Mesothelial cell of epicardium (in vitro differentiated cells): Measurements from ENCODE around the gene GNA14. TPM values are rescaled to one million over a fixed set of nuclear protein-coding genes. Genes with fewer than 3 reads are reported as not detected.

ENCODE experiments used
- DNase-seq, 2 experiments: peaks; one replicate each; pipeline ENCODE4 v3.0.0; 2021; ENCODE audit warnings: low spot score in 2 of 2; ENCODE audit not compliant: unreplicated experiment in 2 of 2
- H3K27ac Mint-ChIP-seq: 2 replicates; pipeline ENCODE4 v1.8.0; 2021; ENCODE audit warnings: mixed read lengths
- H3K27me3 Mint-ChIP-seq: 2 replicates; pipeline ENCODE4 v1.8.0; 2021; ENCODE audit warnings: low read depth, mixed read lengths
- H3K36me3 Mint-ChIP-seq: 2 replicates; pipeline ENCODE4 v1.8.0; 2021; ENCODE audit warnings: mixed read lengths
- H3K4me1 Mint-ChIP-seq: 2 replicates; pipeline ENCODE4 v1.8.0; 2021; ENCODE audit warnings: mixed read lengths
- H3K4me3 Mint-ChIP-seq: 2 replicates; pipeline ENCODE4 v1.8.0; 2021; ENCODE audit warnings: mild to moderate bottlenecking, moderate library complexity, mixed read lengths
- H3K9me3 Mint-ChIP-seq: 2 replicates; pipeline ENCODE4 v1.8.0; 2021; ENCODE audit warnings: mixed read lengths
- total RNA-seq: library from RNA; stranded (reverse); gene quantifications from 3 replicates; pipeline ENCODE4 v1.2.1, GENCODE V29; 2021
- TF ChIP-seq, protein P1 (sequence below): fragments of 200-600 bp; sonication (generic); IDR thresholded peaks from one replicate; pipeline ENCODE4 v1.5.0; 2021; ENCODE audit warnings: antibody characterized with exemption; ENCODE audit not compliant: unreplicated experiment

GNA14 gene
- total RNA-seq, 1 donor from 2014 or later = 0.22 TPM

DNA sequence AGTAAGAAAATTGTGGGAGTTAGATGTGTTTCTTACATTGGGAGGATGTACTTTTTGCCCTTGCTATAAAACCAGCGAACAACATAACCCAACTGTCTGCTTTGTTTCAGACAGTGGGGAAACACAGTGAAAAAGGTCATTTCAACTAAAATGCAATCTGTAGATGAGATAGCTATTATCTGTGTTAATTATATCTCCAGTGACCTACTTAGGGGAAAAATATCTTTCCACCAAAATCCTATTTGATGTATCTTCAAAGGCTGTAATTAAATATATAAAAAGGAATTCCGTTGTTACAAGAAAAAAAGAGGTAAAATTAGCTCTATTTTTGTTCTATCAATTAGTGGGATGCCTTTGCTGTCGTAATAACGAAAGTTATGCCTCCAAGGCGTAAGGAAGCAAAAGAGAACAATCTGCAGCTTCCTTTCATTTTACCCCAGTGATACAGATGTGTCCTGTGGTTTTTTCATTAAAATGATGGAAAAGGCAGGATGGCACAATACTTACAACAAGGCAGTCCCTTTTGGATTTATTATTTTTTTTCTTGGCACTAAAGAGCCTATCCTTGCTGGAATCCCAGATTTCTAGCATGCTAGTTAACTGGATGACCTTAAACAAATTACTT is 100.9 kb downstream of the GNA14 start:
- Mint-ChIP-seq H3K27ac (no peak overlapping the region), H3K9me3 (peaks cover 18% of the 10 kb centered on the region), H3K4me3 (no peak overlapping the region), H3K36me3 (peaks cover 2% of the 10 kb centered on the region), H3K4me1 (peaks cover 6% of the 10 kb centered on the region), H3K27me3 (no peaks in the 10 kb centered on the region)
- DNase-seq = no peak
- TF ChIP-seq, protein P1, sequence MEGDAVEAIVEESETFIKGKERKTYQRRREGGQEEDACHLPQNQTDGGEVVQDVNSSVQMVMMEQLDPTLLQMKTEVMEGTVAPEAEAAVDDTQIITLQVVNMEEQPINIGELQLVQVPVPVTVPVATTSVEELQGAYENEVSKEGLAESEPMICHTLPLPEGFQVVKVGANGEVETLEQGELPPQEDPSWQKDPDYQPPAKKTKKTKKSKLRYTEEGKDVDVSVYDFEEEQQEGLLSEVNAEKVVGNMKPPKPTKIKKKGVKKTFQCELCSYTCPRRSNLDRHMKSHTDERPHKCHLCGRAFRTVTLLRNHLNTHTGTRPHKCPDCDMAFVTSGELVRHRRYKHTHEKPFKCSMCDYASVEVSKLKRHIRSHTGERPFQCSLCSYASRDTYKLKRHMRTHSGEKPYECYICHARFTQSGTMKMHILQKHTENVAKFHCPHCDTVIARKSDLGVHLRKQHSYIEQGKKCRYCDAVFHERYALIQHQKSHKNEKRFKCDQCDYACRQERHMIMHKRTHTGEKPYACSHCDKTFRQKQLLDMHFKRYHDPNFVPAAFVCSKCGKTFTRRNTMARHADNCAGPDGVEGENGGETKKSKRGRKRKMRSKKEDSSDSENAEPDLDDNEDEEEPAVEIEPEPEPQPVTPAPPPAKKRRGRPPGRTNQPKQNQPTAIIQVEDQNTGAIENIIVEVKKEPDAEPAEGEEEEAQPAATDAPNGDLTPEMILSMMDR = no peak

DNA sequence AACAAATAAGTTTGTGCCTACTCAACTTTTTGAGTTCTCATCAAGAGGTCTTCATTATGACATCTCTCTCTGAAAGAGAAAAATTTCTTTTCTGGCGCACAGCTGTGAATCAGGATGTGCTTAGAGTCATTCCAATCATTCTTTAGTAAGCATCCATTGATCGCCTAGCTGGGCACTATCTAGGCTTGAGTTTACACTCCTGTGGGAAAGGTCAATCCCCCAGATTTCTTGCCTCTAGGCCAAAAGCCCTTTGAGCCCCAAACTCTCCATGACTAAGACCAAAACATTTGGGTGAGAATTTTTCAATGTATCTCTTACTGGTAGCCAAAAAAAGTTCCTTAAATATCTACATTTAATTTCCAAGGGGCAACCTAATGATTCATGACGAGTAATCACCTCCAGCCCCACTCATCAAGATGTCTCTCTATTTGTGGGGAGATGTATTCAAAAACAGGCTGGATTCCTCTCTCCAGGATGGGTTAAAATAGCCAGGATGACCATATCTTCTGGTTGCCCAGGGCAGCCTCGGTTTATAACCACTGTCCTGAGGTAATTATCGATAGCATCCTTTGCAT is 101.7 kb downstream of the GNA14 start:
- H3K27ac Mint-ChIP-seq = no peak overlapping the region
- TF ChIP-seq, protein P1 = no peak
- no peak for DNase-seq
- H3K4me3 Mint-ChIP-seq = no peak overlapping the region
- peaks cover 6% of the 10 kb centered on the region for H3K4me1 Mint-ChIP-seq
- peaks cover 26% of the 10 kb centered on the region for H3K9me3 Mint-ChIP-seq
- H3K27me3 Mint-ChIP-seq = no peaks in the 10 kb centered on the region
- H3K36me3 Mint-ChIP-seq = peaks cover 6% of the 10 kb centered on the region

DNA sequence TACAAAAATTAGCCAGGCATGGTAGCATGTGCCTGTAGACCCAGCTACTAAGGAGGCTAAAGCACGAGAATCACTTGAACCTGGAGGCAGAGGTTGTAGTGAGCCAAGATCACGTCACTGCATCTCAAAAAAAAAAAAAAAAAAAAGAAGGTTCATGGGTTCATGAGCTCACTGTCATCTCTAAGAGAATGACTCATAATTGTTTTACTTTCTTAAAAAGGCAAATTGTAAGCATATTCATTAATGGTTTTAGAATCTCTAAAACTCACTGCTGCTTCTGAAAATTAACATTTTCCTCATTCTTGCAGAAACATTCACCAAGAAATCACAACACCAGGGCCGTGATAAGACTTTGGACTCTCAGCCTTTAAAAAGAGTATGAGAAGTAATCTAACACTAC is 103.6 kb downstream of the GNA14 start:
- Mint-ChIP-seq H3K27ac (no peak overlapping the region), H3K4me3 (no peak overlapping the region), H3K4me1 (peaks cover 3% of the 10 kb centered on the region), H3K9me3 (peaks cover 43% of the 10 kb centered on the region), H3K36me3 (peaks cover 11% of the 10 kb centered on the region), H3K27me3 (no peaks in the 10 kb centered on the region)
- DNase-seq = no peak
- TF ChIP-seq, protein P1 = no peak

DNA sequence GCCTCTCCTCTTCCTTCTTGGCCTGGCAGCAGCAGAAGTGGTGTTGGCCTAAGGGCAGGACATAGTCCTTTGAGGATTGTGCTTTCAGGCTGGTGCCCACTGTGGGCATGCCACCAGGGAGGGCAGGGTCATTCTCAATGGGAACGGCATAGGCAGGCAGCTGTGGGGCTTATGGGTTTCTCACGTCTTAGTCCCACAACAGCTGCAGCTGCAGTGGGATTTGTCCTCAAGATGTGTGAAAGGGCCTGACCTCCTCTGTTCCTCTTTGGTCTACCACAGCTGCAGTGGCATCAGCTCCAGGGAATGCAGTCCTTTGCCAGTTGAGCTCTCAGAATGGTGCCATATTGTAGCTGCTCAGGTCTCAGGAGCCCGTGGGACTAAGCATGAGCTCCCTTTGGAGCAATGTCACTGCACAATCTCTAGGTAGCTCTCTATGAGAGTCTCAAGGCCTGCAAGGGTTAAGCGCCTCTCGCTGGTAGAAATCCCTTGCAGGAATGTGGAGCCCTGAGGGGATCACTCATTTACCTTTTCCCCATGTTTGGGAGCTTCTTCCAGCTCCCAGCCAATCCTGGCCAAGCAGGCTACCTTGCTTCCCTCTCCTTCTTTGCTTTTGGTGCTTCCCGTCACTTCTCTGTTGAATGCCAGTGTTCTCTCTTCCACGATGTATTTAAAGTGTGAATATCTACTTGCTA is 104.8 kb downstream of the GNA14 start:
- Mint-ChIP-seq H3K4me1 (peaks cover 3% of the 10 kb centered on the region), H3K9me3 (peaks cover 53% of the 10 kb centered on the region), H3K36me3 (peaks cover 11% of the 10 kb centered on the region), H3K27me3 (no peaks in the 10 kb centered on the region), H3K27ac (no peak overlapping the region), H3K4me3 (no peak overlapping the region)
- DNase-seq = no peak
- TF ChIP-seq, protein P1 = no peak

DNA sequence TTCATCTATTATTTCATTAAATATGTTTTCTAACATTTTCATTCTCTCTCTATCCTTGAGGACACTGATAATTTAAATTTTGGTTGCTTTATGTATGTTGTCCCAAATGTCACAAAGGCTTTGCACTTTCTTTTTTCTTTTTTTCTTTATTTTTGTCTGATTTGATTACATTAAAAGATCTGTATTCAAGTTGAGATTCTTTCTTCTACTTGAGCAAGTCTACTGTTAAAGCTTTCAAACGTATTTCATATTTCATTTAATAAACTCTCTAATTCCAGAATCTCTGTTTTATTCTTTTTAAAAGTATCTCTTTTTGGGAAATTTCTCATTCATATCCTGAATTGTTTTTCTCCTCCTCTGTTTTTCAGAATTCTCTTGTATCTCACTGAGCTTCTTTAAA is 106.5 kb downstream of the GNA14 start:
- Mint-ChIP-seq H3K27ac (no peak overlapping the region), H3K36me3 (peaks cover 11% of the 10 kb centered on the region)

More for the DNA sequence above, 106.5 kb downstream of the GNA14 start:
- no peak for DNase-seq
- H3K9me3 Mint-ChIP-seq = peaks cover 61% of the 10 kb centered on the region
- peaks cover 3% of the 10 kb centered on the region for H3K4me1 Mint-ChIP-seq
- H3K4me3 Mint-ChIP-seq = no peak overlapping the region
- TF ChIP-seq, protein P1 = no peak
- no peaks in the 10 kb centered on the region for H3K27me3 Mint-ChIP-seq
